IMR-90 (cell line): ENCODE results near the gene ZNF286A. TPM values are rescaled to one million over a fixed set of nuclear protein-coding genes. Genes with fewer than 3 reads are reported as not detected.

Experiments used
- ATAC-seq: fragments of 200-7000 bp; cut with Tn5 transposase; 2 replicates; pipeline ENCODE4 v1.9.1; 2020; ENCODE audit warnings: low read depth, mild to moderate bottlenecking, moderate library complexity
- BruUV-seq: library from RNA; stranded (reverse); fragments of 400-500 nt; replicated peaks from 2 replicates; lab custom pipeline; 2021; lab: Mats Ljungman, UMichigan
- CTCF ChIA-PET: fragments of 300-600 bp; formaldehyde crosslinking; extraction: SDS; loops from one replicate; lab custom pipeline; 2021; ENCODE audit warnings: antibody characterized with exemption; lab: Yijun Ruan, JAX
- POLR2A ChIA-PET: fragments of 300-600 bp; sonication (Branson Sonifier 250); formaldehyde crosslinking; loops from one replicate; lab custom pipeline; 2022; ENCODE audit warnings: antibody characterized with exemption; ENCODE audit not compliant: unreplicated experiment; lab: Charles Lee
- DNase-seq: peaks from one replicate; pipeline ENCODE4 v3.0.0; 2013
- H2AFZ ChIP-seq: replicated peaks from 2 replicates; pipeline ENCODE3; 2013; ENCODE audit warnings: low read length, mild to moderate bottlenecking; ENCODE audit not compliant: poor library complexity
- H2AK5ac ChIP-seq: 2 replicates; pipeline ENCODE4 v1.6.1; 2013; ENCODE audit warnings: low read depth, low read length, inconsistent platforms
- H2AK9ac ChIP-seq: replicated peaks from 2 replicates; pipeline ENCODE3; 2013; ENCODE audit warnings: mild to moderate bottlenecking, low read depth, low read length, moderate library complexity; ENCODE audit not compliant: poor library complexity
- H2BK120ac ChIP-seq: 2 replicates; pipeline ENCODE4 v1.6.1; 2013; ENCODE audit warnings: low read depth, low read length, inconsistent platforms
- H2BK15ac ChIP-seq: 3 replicates; pipeline ENCODE4 v1.6.1; 2013; ENCODE audit warnings: low read depth, low read length, inconsistent platforms
- H2BK20ac ChIP-seq: 2 replicates; pipeline ENCODE4 v1.6.1; 2013; ENCODE audit warnings: low read depth, mild to moderate bottlenecking, inconsistent platforms, low read length, moderate library complexity
- H2BK5ac ChIP-seq: 2 replicates; pipeline ENCODE4 v1.6.1; 2013; ENCODE audit warnings: mild to moderate bottlenecking, low read depth, low read length, inconsistent platforms; ENCODE audit not compliant: poor library complexity, severe bottlenecking
- H3K14ac ChIP-seq: replicated peaks from 2 replicates; pipeline ENCODE4 v1.6.1; 2013; ENCODE audit warnings: low read depth, low read length, inconsistent platforms
- H3K18ac ChIP-seq: 2 replicates; pipeline ENCODE4 v1.6.1; 2013; ENCODE audit warnings: low read depth, low read length, control low read depth
- H3K23ac ChIP-seq: 2 replicates; pipeline ENCODE4 v1.6.1; 2013; ENCODE audit warnings: low read depth, low read length, inconsistent platforms
- H3K27ac ChIP-seq: 2 replicates; pipeline ENCODE4 v1.5.1; 2013; ENCODE audit warnings: mild to moderate bottlenecking, control low read depth, low read length; ENCODE audit not compliant: insufficient read depth
- H3K27me3 ChIP-seq: 2 replicates; pipeline ENCODE4 v1.6.1; 2013; ENCODE audit warnings: low read length; ENCODE audit not compliant: control insufficient read depth, insufficient read depth
- H3K36me3 ChIP-seq: 2 replicates; pipeline ENCODE4 v1.6.1; 2013; ENCODE audit warnings: low read length, mixed read lengths; ENCODE audit not compliant: control insufficient read depth, insufficient read depth
- H3K4ac ChIP-seq: 2 replicates; pipeline ENCODE4 v1.6.1; 2013; ENCODE audit warnings: low read depth, low read length, inconsistent platforms
- H3K4me1 ChIP-seq: 2 replicates; pipeline ENCODE4 v1.6.1; 2013; ENCODE audit warnings: low read length, mixed read lengths; ENCODE audit not compliant: control insufficient read depth, insufficient read depth
- H3K4me2 ChIP-seq: 2 replicates; pipeline ENCODE4 v1.6.1; 2013; ENCODE audit warnings: low read depth, mild to moderate bottlenecking, control low read depth, low read length, moderate library complexity
- H3K4me3 ChIP-seq: 2 replicates; pipeline ENCODE4 v1.5.1; 2013; ENCODE audit warnings: low read depth, mild to moderate bottlenecking, control low read depth, low read length, moderate library complexity; ENCODE audit not compliant: insufficient read depth
- H3K56ac ChIP-seq: 2 replicates; pipeline ENCODE4 v1.6.1; 2013; ENCODE audit warnings: low read length, inconsistent platforms; ENCODE audit not compliant: insufficient read depth; ENCODE audit errors: extremely low read depth
- H3K79me1 ChIP-seq, 2 experiments: 2 replicates each; pipeline ENCODE4 v1.6.1; 2013; ENCODE audit warnings: low read length in 2 of 2, inconsistent platforms in 1 of 2, low read depth in 1 of 2
- H3K9ac ChIP-seq: 2 replicates; pipeline ENCODE4 v1.6.1; 2013; ENCODE audit warnings: low read depth, low read length, control low read depth
- H3K9me1 ChIP-seq: 2 replicates; pipeline ENCODE4 v1.6.1; 2013; ENCODE audit warnings: low read length, inconsistent platforms; ENCODE audit not compliant: insufficient read depth
- H3K9me3 ChIP-seq: 2 replicates; pipeline ENCODE4 v1.6.1; 2013; ENCODE audit warnings: low read length; ENCODE audit not compliant: control insufficient read depth, insufficient read depth
- H4K20me1 ChIP-seq: 2 replicates; pipeline ENCODE4 v1.6.1; 2013; ENCODE audit warnings: low read length, inconsistent platforms; ENCODE audit not compliant: insufficient read depth
- H4K5ac ChIP-seq: 2 replicates; pipeline ENCODE4 v1.6.1; 2013; ENCODE audit warnings: mild to moderate bottlenecking, low read depth, low read length, control low read depth
- H4K8ac ChIP-seq, 2 experiments: 2 replicates each; pipeline ENCODE4 v1.6.1; 2013; ENCODE audit warnings: low read depth in 2 of 2, low read length in 2 of 2, control low read depth in 1 of 2, inconsistent platforms in 1 of 2
- H4K91ac ChIP-seq: 2 replicates; pipeline ENCODE4 v1.6.1; 2013; ENCODE audit warnings: low read depth, low read length, inconsistent platforms; ENCODE audit not compliant: insufficient read depth
- BHLHE40 ChIP-seq: fragments of 150-350 bp; IDR thresholded peaks from 2 replicates; pipeline ENCODE4 v1.6.1; 2016; ENCODE audit warnings: mild to moderate bottlenecking, low read depth, low read length
- CEBPB ChIP-seq: IDR thresholded peaks from 2 replicates; pipeline ENCODE4 v1.6.1; 2012; ENCODE audit warnings: low read depth, low read length, improper control_type of control experiment
- CHD1 ChIP-seq: IDR thresholded peaks from 2 replicates; pipeline ENCODE4 v1.6.1; 2012; ENCODE audit warnings: low read depth, low read length, improper control_type of control experiment
- ELK1 ChIP-seq: fragments of 150-350 bp; IDR thresholded peaks from 2 replicates; pipeline ENCODE4 v1.6.1; 2016; ENCODE audit warnings: low read depth, mild to moderate bottlenecking, low read length, moderate library complexity, borderline replicate concordance
- FOS ChIP-seq: fragments of 150-350 bp; IDR thresholded peaks from 2 replicates; pipeline ENCODE4 v1.6.1; 2016; ENCODE audit warnings: low read depth, low read length
- MAFK ChIP-seq: IDR thresholded peaks from 2 replicates; pipeline ENCODE4 v1.6.1; 2012; ENCODE audit warnings: low read depth, low read length, improper control_type of control experiment
- MAZ ChIP-seq: IDR thresholded peaks from 2 replicates; pipeline ENCODE4 v1.6.1; 2012; ENCODE audit warnings: low read depth, mild to moderate bottlenecking, low read length, improper control_type of control experiment, moderate library complexity, borderline replicate concordance
- MXI1 ChIP-seq: IDR thresholded peaks from 2 replicates; pipeline ENCODE4 v1.6.1; 2012; ENCODE audit warnings: low read depth, mild to moderate bottlenecking, low read length, moderate library complexity, borderline replicate concordance
- POLR2A ChIP-seq: IDR thresholded peaks from 2 replicates; pipeline ENCODE4 v1.6.1; 2012; ENCODE audit warnings: mild to moderate bottlenecking, low read depth, low read length
- RAD21 ChIP-seq: IDR thresholded peaks from 2 replicates; pipeline ENCODE4 v1.6.1; 2012; ENCODE audit warnings: low read length, improper control_type of control experiment
- RCOR1 ChIP-seq: IDR thresholded peaks from 2 replicates; pipeline ENCODE4 v1.6.1; 2012; ENCODE audit warnings: mild to moderate bottlenecking, low read length, improper control_type of control experiment; ENCODE audit not compliant: insufficient replicate concordance
- RFX5 ChIP-seq: IDR thresholded peaks from 2 replicates; pipeline ENCODE4 v1.8.0; 2012; ENCODE audit warnings: low read depth, mild to moderate bottlenecking, low read length, moderate library complexity
- SMC3 ChIP-seq: fragments of 150-350 bp; IDR thresholded peaks from 2 replicates; pipeline ENCODE4 v1.6.1; 2016; ENCODE audit warnings: low read depth, mild to moderate bottlenecking, antibody characterized with exemption, low read length, moderate library complexity
- USF2 ChIP-seq: fragments of 150-350 bp; IDR thresholded peaks from 2 replicates; pipeline ENCODE4 v1.6.1; 2017; ENCODE audit warnings: mild to moderate bottlenecking, antibody characterized with exemption, low read length, low read depth
- WGBS, 2 experiments: methylation state at CpG; one replicate each; pipeline versions ENCODE4 v1.1.5 to v1.1.7; 2013; ENCODE audit warnings: missing lambda C conversion rate in 2 of 2; ENCODE audit not compliant: insufficient read length in 1 of 2; ENCODE audit errors: extremely low coverage in 2 of 2; 5-methylcytosine and 5-hydroxymethylcytosine counted together
- dilution Hi-C: fragments of 300-500 bp; cut with HindIII; formaldehyde crosslinking; loops from one replicate; pipeline ENCODE4 v1.14.3; 2018; ENCODE audit warnings: low sequenced_read_pairs; ENCODE audit not compliant: unreplicated experiment
- in situ Hi-C: fragments of 300-500 bp; cut with MboI; formaldehyde crosslinking; loops from 3 replicates; pipeline ENCODE4 v1.14.3; 2019; ENCODE audit warnings: low sequenced_read_pairs, inconsistent platforms, mixed read lengths
- intact Hi-C: fragments of 100-400 bp; cut with micrococcal nuclease; formaldehyde crosslinking; loops from 2 replicates; pipeline ENCODE4 v1.10.0; 2022
- polyA plus RNA-seq, 3 experiments: library from polyadenylated mRNA; depleted of rRNA; stranded (reverse); fragments of >200 nt; gene quantifications; 2 replicates each; pipeline ENCODE4 v1.2.3, GENCODE V29; 2012; ENCODE audit warnings: low replicate concordance in 1 of 3
- total RNA-seq: library from RNA; depleted of rRNA; stranded (reverse); fragments of >200 nt; gene quantifications from 2 replicates; pipeline ENCODE4 v1.2.3, GENCODE V29; 2012

The ZNF286A gene
- total and polyA plus RNA-seq, 2 of the 4 experiments (the other 2 are of a cell fraction), result 19.8 to 37.6 TPM

GRCh38 chr17:15741624-15742023 is 42.1 kb downstream of the ZNF286A start:
- Histone ChIP-seq H4K91ac (no peak overlapping the region), H4K20me1 (no peaks in the 10 kb centered on the region), H2AK9ac (no peak overlapping the region), H2AK5ac (no peak overlapping the region), H3K4me1 (no peaks in the 10 kb centered on the region; the same call in 1 of the 2 replicates), H2BK120ac (no peak overlapping the region), H3K56ac (no peak overlapping the region), H3K4me3 (no peak overlapping the region), H2AFZ (no peak overlapping the region), H3K18ac (no peak overlapping the region), H2BK5ac (no peak overlapping the region), H2BK15ac (no peak overlapping the region), H3K27me3 (peaks cover 11% of the 10 kb centered on the region), H3K9me1 (no peaks in the 10 kb centered on the region), H3K27ac (no peak overlapping the region), H3K79me1 (no peaks in the 10 kb centered on the region), H4K5ac (no peak overlapping the region), H4K8ac (no peak overlapping the region), H3K36me3 (no peaks in the 10 kb centered on the region), H3K23ac (no peak overlapping the region), H2BK20ac (no peak overlapping the region), H3K9ac (no peak overlapping the region), H3K9me3 (peaks cover under 1% of the 10 kb centered on the region; the same call in 1 of the 2 replicates), H3K4me2 (no peak overlapping the region), H3K14ac (no peak overlapping the region), H3K4ac (no peak overlapping the region)
- TF ChIP-seq FOS (no peak), SMC3 (no peak), ELK1 (no peak), USF2 (no peak), MAZ (no peak), MXI1 (no peak), MAFK (no peak), CHD1 (no peak), BHLHE40 (no peak), RFX5 (no peak), POLR2A (no peak), RAD21 (no peak), CEBPB (no peak), RCOR1 (no peak)
- DNase-seq, result no peak
- no peak for ATAC-seq
- intact Hi-C loops, result no loop called here
- no CpG with 5 or more reads among the region's 9 CpGs for WGBS, 2 experiments
- in situ Hi-C loops, result no loop called here
- POLR2A ChIA-PET, result interaction anchor here (0.5 kb wide), 1 partner anchor 50 kb away, joined by 3 read pairs; no protein-coding TSS in a partner anchor
- dilution Hi-C loops, result no loop called here
- CTCF ChIA-PET, result no interaction called here
- no TSS peak for BruUV-seq
